GM12892 (cell line): ENCODE results near the gene PTP4A2.

Experiments used
- POLR2A ChIP-seq: IDR thresholded peaks from 2 replicates; pipeline ENCODE4 v1.6.1; 2011; ENCODE audit warnings: low read depth, low read length, control low read depth
- POLR2AphosphoS5 ChIP-seq: IDR thresholded peaks from 2 replicates; pipeline ENCODE4 v1.6.1; 2011; ENCODE audit warnings: low read depth, low read length, control low read depth
- TAF1 ChIP-seq: IDR thresholded peaks from 2 replicates; pipeline ENCODE4 v1.6.1; 2011; ENCODE audit warnings: low read depth, mild to moderate bottlenecking, control low read depth, low read length, borderline replicate concordance

DNA sequence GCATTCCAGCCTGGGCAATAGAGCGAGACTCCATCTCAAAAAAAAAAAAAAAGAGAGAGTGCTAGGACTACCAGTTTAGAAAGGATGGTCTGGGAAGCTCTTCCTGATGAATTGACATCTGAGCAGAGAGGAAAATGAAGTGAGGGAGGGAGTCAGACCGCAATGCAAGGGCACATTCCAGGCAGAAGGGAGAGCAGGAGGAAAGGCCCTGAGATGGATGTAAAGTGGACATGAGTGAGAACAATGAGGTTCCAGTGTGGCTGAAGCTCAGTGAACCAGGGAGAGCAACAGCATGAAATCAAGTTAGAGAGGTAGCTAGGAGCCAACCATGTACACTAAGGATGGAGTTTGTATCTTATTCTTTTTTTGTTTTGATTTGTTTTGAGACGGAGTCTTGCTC, 66.5 kb downstream of the PTP4A2 start:
- TF ChIP-seq TAF1 (no peak), POLR2AphosphoS5 (no peak), POLR2A (no peak)
